GM23338 (cell line): ENCODE data around the gene STAC2. TPM values are rescaled to one million over a fixed set of nuclear protein-coding genes. Genes with fewer than 3 reads are reported as not detected.

Experiments used
- ATAC-seq: fragments of 200-7000 bp; cut with Tn5 transposase; 3 replicates; pipeline ENCODE4 v1.9.1; 2020
- DNase-seq: peaks from one replicate; pipeline ENCODE4 v3.0.0-alpha.2; 2015; ENCODE audit warnings: low spot score
- H2AFZ ChIP-seq: fragments of 200-600 bp; sonication (generic); 2 replicates; pipeline ENCODE4 v1.8.0; 2016; ENCODE audit warnings: antibody characterized with exemption, mild to moderate bottlenecking, moderate library complexity
- H3F3A ChIP-seq: fragments of 200-600 bp; sonication (generic); replicated peaks from 2 replicates; pipeline ENCODE4 v1.8.0; 2017; ENCODE audit warnings: antibody characterized with exemption, mixed run types, low read depth
- H3K27ac ChIP-seq: fragments of 200-600 bp; sonication (generic); 2 replicates; pipeline ENCODE4 v1.6.1; 2016; ENCODE audit warnings: low read depth
- H3K27me3 ChIP-seq: fragments of 200-600 bp; sonication (generic); 2 replicates; pipeline ENCODE4 v1.8.0; 2016; ENCODE audit warnings: mild to moderate bottlenecking, mixed run types, moderate library complexity; ENCODE audit not compliant: insufficient read depth
- H3K36me3 ChIP-seq: fragments of 200-600 bp; sonication (generic); 2 replicates; pipeline ENCODE4 v1.8.0; 2016; ENCODE audit warnings: mild to moderate bottlenecking; ENCODE audit not compliant: insufficient read depth
- H3K4me1 ChIP-seq: fragments of 200-600 bp; sonication (generic); 2 replicates; pipeline ENCODE4 v1.8.0; 2016; ENCODE audit warnings: mild to moderate bottlenecking, moderate library complexity; ENCODE audit not compliant: insufficient read depth
- H3K4me2 ChIP-seq: fragments of 200-600 bp; sonication (generic); 2 replicates; pipeline ENCODE4 v1.7.1; 2017; ENCODE audit warnings: mixed run types
- H3K4me3 ChIP-seq: fragments of 200-600 bp; sonication (generic); 2 replicates; pipeline ENCODE4 v1.6.1; 2016; ENCODE audit warnings: mixed run types
- H3K79me2 ChIP-seq: fragments of 200-600 bp; sonication (generic); replicated peaks from 2 replicates; pipeline ENCODE4 v1.8.0; 2017; ENCODE audit warnings: mild to moderate bottlenecking; ENCODE audit not compliant: insufficient read depth
- H3K9me2 ChIP-seq: fragments of 200-600 bp; sonication (generic); 2 replicates; pipeline ENCODE4 v1.8.0; 2017; ENCODE audit not compliant: insufficient read depth
- H4K20me1 ChIP-seq: fragments of 200-600 bp; sonication (generic); replicated peaks from 2 replicates; pipeline ENCODE4 v1.8.0; 2017; ENCODE audit warnings: mild to moderate bottlenecking; ENCODE audit not compliant: insufficient read depth
- H3K27ac Mint-ChIP-seq: 2 replicates; pipeline ENCODE4 v1.8.0; 2020; ENCODE audit warnings: inconsistent platforms, mild to moderate bottlenecking, moderate library complexity, mixed read lengths
- H3K27me3 Mint-ChIP-seq: 3 replicates; pipeline ENCODE4 v1.8.0; 2022; ENCODE audit warnings: low read depth, mild to moderate bottlenecking, moderate library complexity, mixed read lengths, inconsistent platforms; ENCODE audit not compliant: insufficient read depth, poor library complexity
- H3K36me3 Mint-ChIP-seq: 3 replicates; pipeline ENCODE4 v1.8.0; 2021; ENCODE audit warnings: low read depth, mild to moderate bottlenecking, inconsistent platforms, moderate library complexity, mixed read lengths
- H3K4me1 Mint-ChIP-seq: 3 replicates; pipeline ENCODE4 v1.8.0; 2020; ENCODE audit warnings: mild to moderate bottlenecking, inconsistent platforms, mixed read lengths
- H3K4me3 Mint-ChIP-seq: 3 replicates; pipeline ENCODE4 v1.8.0; 2021; ENCODE audit warnings: moderate library complexity, mild to moderate bottlenecking, inconsistent platforms, mixed read lengths
- H3K9me3 Mint-ChIP-seq: 3 replicates; pipeline ENCODE4 v1.8.0; 2020; ENCODE audit warnings: moderate library complexity, mild to moderate bottlenecking, inconsistent platforms, mixed read lengths
- CREB1 ChIP-seq: fragments of 250-450 bp; sonication (Bioruptor Pico); IDR thresholded peaks from 2 replicates; pipeline ENCODE4 v1.5.0; 2020; ENCODE audit warnings: low read depth, mild to moderate bottlenecking, moderate library complexity
- EZH2 ChIP-seq: fragments of 200-600 bp; sonication (generic); IDR thresholded peaks from one replicate; pipeline ENCODE4 v1.8.0; 2017; ENCODE audit warnings: antibody characterized with exemption, mild to moderate bottlenecking, low read depth; ENCODE audit not compliant: unreplicated experiment
- EZH2phosphoT487 ChIP-seq: fragments of 200-600 bp; sonication (generic); IDR thresholded peaks from one replicate; pipeline ENCODE4 v1.8.1; 2018; ENCODE audit warnings: antibody characterized with exemption; ENCODE audit not compliant: unreplicated experiment
- JUNB ChIP-seq: IDR thresholded peaks from one replicate; pipeline ENCODE4 v1.6.1; 2016; ENCODE audit warnings: antibody characterized with exemption; ENCODE audit not compliant: unreplicated experiment
- POLR2AphosphoS5 ChIP-seq: IDR thresholded peaks from 2 replicates; pipeline ENCODE4 v1.6.1; 2016; ENCODE audit warnings: antibody characterized with exemption, low read depth
- REST ChIP-seq: IDR thresholded peaks from one replicate; pipeline ENCODE4 v1.6.1; 2018; ENCODE audit warnings: antibody characterized with exemption; ENCODE audit not compliant: unreplicated experiment
- ZNF331 ChIP-seq: fragments of 250-450 bp; sonication (Bioruptor Pico); IDR thresholded peaks from 2 replicates; pipeline ENCODE4 v1.5.0; 2020; ENCODE audit warnings: low read depth, mild to moderate bottlenecking, moderate library complexity
- polyA plus RNA-seq: library from polyadenylated mRNA; unstranded; fragments of >200 nt; fragmentation: Nextera tagmentation; extraction: Ambion mirVana; gene quantifications from 2 replicates; pipeline ENCODE4 v1.2.1, GENCODE V29; 2016
- total RNA-seq: library from RNA; depleted of rRNA; stranded (reverse); fragments of >200 nt; shearing (Covaris generic); gene quantifications from 2 replicates; pipeline ENCODE4 v1.2.3, GENCODE V29; 2014
- TF ChIP-seq, protein P1 (sequence below): IDR thresholded peaks from 2 replicates; pipeline ENCODE4 v1.6.1; 2016; ENCODE audit warnings: antibody characterized with exemption
- TF ChIP-seq, protein P2 (sequence below), 2 experiments: fragments of 200-600 bp in 1 of 2; sonication (generic) in 1 of 2; conservative IDR thresholded peaks; 2 replicates each; pipeline versions ENCODE4 v1.5.1 to v1.6.1; 2016 to 2017; ENCODE audit warnings: antibody characterized with exemption in 2 of 2, low read depth in 2 of 2, mild to moderate bottlenecking in 2 of 2, moderate library complexity in 1 of 2
- TF ChIP-seq, protein P3 (sequence below): fragments of 250-450 bp; sonication (Bioruptor Pico); IDR thresholded peaks from 2 replicates; pipeline ENCODE4 v1.5.0; 2020; ENCODE audit warnings: mild to moderate bottlenecking, moderate library complexity

The STAC2 gene
- total and polyA plus RNA-seq, 2 experiments from 2014 or later = 1.9 to 3.1 TPM

DNA sequence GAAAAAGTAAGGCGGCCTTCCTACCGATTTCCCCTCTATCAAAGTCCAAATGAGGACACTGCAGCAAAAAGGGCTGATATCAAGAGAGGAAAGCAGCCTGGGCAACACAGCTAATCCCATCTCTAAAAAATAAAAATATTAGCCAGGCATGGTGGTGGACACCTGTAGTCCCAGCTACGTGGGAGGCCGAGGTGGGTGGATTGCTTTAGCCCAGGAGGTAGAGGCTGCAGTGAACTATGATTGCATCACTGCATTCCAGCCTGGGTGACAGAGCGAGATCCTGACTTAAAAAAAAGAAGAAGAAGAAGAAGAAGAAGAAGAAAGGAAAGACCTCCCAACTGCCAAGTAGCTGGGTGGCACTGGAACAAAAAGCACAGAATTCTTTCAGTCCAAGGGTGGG lies 42.7 kb downstream of the STAC2 start:
- ATAC-seq (no peak), DNase-seq (no peak)
- Histone ChIP-seq H4K20me1 (no peaks in the 10 kb centered on the region; the same call in 1 of the 2 replicates), H3K79me2 (no peaks in the 10 kb centered on the region), H3F3A (0 out of 2 replicates have a peak, but pooled peaks cover 5% of the 10 kb centered on the region), H2AFZ (no peak overlapping the region), H3K27me3 (no peaks in the 10 kb centered on the region), H3K27ac (no peak overlapping the region), H3K4me2 (no peak overlapping the region), H3K4me3 (no peak overlapping the region), H3K9me2 (no peaks in the 10 kb centered on the region), H3K36me3 (peaks cover 18% of the 10 kb centered on the region), H3K4me1 (no peaks in the 10 kb centered on the region)
- TF ChIP-seq POLR2AphosphoS5 (no peak), JUNB (no peak), REST (no peak), ZNF331 (CRISPR knock-in tag) (no peak), CREB1 (CRISPR knock-in tag) (no peak), EZH2phosphoT487 (no peak), EZH2 (no peak)
- TF ChIP-seq, protein P1, sequence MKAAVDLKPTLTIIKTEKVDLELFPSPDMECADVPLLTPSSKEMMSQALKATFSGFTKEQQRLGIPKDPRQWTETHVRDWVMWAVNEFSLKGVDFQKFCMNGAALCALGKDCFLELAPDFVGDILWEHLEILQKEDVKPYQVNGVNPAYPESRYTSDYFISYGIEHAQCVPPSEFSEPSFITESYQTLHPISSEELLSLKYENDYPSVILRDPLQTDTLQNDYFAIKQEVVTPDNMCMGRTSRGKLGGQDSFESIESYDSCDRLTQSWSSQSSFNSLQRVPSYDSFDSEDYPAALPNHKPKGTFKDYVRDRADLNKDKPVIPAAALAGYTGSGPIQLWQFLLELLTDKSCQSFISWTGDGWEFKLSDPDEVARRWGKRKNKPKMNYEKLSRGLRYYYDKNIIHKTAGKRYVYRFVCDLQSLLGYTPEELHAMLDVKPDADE = no peak
- TF ChIP-seq, protein P2, sequence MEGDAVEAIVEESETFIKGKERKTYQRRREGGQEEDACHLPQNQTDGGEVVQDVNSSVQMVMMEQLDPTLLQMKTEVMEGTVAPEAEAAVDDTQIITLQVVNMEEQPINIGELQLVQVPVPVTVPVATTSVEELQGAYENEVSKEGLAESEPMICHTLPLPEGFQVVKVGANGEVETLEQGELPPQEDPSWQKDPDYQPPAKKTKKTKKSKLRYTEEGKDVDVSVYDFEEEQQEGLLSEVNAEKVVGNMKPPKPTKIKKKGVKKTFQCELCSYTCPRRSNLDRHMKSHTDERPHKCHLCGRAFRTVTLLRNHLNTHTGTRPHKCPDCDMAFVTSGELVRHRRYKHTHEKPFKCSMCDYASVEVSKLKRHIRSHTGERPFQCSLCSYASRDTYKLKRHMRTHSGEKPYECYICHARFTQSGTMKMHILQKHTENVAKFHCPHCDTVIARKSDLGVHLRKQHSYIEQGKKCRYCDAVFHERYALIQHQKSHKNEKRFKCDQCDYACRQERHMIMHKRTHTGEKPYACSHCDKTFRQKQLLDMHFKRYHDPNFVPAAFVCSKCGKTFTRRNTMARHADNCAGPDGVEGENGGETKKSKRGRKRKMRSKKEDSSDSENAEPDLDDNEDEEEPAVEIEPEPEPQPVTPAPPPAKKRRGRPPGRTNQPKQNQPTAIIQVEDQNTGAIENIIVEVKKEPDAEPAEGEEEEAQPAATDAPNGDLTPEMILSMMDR (conservative IDR thresholded peaks at IDR 0.05; ENCODE audit: low read depth in 2 of 2) = no peak
- TF ChIP-seq, protein P3, sequence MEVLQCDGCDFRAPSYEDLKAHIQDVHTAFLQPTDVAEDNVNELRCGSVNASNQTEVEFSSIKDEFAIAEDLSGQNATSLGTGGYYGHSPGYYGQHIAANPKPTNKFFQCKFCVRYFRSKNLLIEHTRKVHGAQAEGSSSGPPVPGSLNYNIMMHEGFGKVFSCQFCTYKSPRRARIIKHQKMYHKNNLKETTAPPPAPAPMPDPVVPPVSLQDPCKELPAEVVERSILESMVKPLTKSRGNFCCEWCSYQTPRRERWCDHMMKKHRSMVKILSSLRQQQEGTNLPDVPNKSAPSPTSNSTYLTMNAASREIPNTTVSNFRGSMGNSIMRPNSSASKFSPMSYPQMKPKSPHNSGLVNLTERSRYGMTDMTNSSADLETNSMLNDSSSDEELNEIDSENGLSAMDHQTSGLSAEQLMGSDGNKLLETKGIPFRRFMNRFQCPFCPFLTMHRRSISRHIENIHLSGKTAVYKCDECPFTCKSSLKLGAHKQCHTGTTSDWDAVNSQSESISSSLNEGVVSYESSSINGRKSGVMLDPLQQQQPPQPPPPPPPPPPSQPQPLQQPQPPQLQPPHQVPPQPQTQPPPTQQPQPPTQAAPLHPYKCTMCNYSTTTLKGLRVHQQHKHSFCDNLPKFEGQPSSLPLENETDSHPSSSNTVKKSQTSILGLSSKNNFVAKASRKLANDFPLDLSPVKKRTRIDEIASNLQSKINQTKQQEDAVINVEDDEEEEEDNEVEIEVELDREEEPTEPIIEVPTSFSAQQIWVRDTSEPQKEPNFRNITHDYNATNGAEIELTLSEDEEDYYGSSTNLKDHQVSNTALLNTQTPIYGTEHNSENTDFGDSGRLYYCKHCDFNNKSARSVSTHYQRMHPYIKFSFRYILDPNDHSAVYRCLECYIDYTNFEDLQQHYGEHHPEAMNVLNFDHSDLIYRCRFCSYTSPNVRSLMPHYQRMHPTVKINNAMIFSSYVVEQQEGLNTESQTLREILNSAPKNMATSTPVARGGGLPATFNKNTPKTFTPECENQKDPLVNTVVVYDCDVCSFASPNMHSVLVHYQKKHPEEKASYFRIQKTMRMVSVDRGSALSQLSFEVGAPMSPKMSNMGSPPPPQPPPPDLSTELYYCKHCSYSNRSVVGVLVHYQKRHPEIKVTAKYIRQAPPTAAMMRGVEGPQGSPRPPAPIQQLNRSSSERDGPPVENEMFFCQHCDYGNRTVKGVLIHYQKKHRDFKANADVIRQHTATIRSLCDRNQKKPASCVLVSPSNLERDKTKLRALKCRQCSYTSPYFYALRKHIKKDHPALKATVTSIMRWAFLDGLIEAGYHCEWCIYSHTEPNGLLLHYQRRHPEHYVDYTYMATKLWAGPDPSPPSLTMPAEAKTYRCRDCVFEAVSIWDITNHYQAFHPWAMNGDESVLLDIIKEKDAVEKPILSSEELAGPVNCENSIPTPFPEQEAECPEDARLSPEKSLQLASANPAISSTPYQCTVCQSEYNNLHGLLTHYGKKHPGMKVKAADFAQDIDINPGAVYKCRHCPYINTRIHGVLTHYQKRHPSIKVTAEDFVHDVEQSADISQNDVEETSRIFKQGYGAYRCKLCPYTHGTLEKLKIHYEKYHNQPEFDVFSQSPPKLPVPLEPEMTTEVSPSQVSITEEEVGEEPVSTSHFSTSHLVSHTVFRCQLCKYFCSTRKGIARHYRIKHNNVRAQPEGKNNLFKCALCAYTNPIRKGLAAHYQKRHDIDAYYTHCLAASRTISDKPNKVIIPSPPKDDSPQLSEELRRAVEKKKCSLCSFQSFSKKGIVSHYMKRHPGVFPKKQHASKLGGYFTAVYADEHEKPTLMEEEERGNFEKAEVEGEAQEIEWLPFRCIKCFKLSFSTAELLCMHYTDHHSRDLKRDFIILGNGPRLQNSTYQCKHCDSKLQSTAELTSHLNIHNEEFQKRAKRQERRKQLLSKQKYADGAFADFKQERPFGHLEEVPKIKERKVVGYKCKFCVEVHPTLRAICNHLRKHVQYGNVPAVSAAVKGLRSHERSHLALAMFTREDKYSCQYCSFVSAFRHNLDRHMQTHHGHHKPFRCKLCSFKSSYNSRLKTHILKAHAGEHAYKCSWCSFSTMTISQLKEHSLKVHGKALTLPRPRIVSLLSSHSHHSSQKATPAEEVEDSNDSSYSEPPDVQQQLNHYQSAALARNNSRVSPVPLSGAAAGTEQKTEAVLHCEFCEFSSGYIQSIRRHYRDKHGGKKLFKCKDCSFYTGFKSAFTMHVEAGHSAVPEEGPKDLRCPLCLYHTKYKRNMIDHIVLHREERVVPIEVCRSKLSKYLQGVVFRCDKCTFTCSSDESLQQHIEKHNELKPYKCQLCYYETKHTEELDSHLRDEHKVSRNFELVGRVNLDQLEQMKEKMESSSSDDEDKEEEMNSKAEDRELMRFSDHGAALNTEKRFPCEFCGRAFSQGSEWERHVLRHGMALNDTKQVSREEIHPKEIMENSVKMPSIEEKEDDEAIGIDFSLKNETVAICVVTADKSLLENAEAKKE (CRISPR knock-in tag) = no peak
- Mint-ChIP-seq H3K9me3 (no peaks in the 10 kb centered on the region), H3K4me3 (no peak overlapping the region; the same call in 2 of the 3 replicates), H3K36me3 (peaks cover 42% of the 10 kb centered on the region), H3K27ac (no peak overlapping the region), H3K4me1 (peaks cover 1% of the 10 kb centered on the region; the same call in 1 of the 3 replicates), H3K27me3 (peaks cover 6% of the 10 kb centered on the region)
